PC-9 (cell line): Measurements from ENCODE around the gene XRCC5.

Experiments used
- CTCF ChIP-seq: fragments of 200-600 bp; sonication (generic); conservative IDR thresholded peaks from 2 replicates; pipeline ENCODE4 v1.6.1; 2017; ENCODE audit warnings: mixed run types, antibody characterized with exemption, mild to moderate bottlenecking, moderate library complexity
- EZH2 ChIP-seq: fragments of 200-600 bp; sonication (generic); IDR thresholded peaks from 2 replicates; pipeline ENCODE4 v1.8.0; 2017; ENCODE audit warnings: antibody characterized with exemption, low read depth

- TF ChIP-seq CTCF: no peak
- no peak for TF ChIP-seq EZH2
Observed at GRCh38 chr2:216110620-216111019, 1.5 kb downstream of the XRCC5 start.
